Measurements from ENCODE around the gene METTL1.
"Not testable (repeated sequence)": the region's sequence is repeated elsewhere in the genome, so short reads cannot be mapped to it uniquely, and the experiment has no call there.

The METTL1 gene

DNA sequence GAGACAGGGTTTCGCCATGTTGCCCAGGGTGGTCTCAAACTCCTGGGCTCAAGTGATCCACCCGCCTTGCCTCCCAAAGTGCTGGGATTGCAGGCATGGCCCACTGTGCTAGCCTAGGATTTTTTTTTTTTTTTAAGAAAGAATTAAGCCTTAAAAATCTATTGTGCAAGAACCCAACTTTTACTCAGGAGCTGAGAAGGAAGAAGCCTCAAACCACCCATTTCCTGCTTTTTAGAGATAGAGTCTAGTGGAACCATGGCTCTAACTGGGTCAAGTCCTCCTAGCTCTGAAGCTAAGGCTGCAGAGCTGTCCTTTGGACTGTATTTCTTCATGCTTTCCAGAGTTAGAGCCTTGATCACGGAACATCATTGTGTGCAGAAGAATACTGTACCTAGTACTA is 9.3 kb upstream of the METTL1 start:
- Mint-ChIP-seq H3K36me3 (ENCODE audit: low read depth) (peaks cover 33% of the 10 kb centered on the region), H3K27ac (peak overlapping the region; percentile 97), H3K4me1 (ENCODE audit: low read depth) (peaks cover 31% of the 10 kb centered on the region), H3K4me3 (no peak overlapping the region), H3K27me3 (no peaks in the 10 kb centered on the region), H3K9me3 (no peaks in the 10 kb centered on the region)
- no peak for DNase-seq

- H3K4me3 Mint-ChIP-seq, result no peak overlapping the region
- no peak for DNase-seq
- peaks cover 29% of the 10 kb centered on the region for H3K36me3 Mint-ChIP-seq (ENCODE audit: low read depth)
- no peaks in the 10 kb centered on the region for H3K9me3 Mint-ChIP-seq
- H3K27ac Mint-ChIP-seq, result peak overlapping the region; percentile 28
- H3K4me1 Mint-ChIP-seq (ENCODE audit: low read depth), result peaks cover 30% of the 10 kb centered on the region
- H3K27me3 Mint-ChIP-seq, result no peaks in the 10 kb centered on the region
Observed at GRCh38 chr12:57780284-57780897, 8.5 kb upstream of the METTL1 start.

DNA sequence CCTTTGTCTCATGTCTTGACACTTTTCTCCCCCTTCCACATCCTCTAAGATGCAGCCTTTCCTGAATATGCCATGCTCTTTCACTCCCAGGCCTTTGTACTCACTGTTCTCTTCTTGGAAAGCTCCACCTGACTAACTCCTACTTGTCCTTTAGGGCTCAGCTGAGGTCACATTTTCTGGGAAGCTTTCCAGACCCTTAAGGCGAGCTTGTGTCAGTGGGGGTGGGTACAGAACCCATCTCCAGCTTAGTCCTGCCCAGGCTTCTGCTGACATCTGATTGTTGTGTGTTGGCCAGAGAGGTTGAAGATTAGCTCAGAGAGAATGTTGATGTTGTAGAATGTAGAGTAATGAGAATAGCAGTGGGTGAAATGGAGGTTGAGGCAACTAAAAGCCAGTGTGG is 7.8 kb upstream of the METTL1 start:
- DNase-seq, result no peak
- Mint-ChIP-seq H3K4me1 (ENCODE audit: low read depth) (peaks cover 30% of the 10 kb centered on the region), H3K4me3 (no peak overlapping the region), H3K36me3 (ENCODE audit: low read depth) (peaks cover 25% of the 10 kb centered on the region), H3K27me3 (no peaks in the 10 kb centered on the region), H3K27ac (no peak overlapping the region), H3K9me3 (no peaks in the 10 kb centered on the region)

- peaks cover 17% of the 10 kb centered on the region for H3K36me3 Mint-ChIP-seq (ENCODE audit: low read depth)
- H3K9me3 Mint-ChIP-seq, result no peaks in the 10 kb centered on the region
- no peak overlapping the region for H3K4me3 Mint-ChIP-seq
- DNase-seq, result no peak
- H3K27me3 Mint-ChIP-seq, result no peaks in the 10 kb centered on the region
- peaks cover 30% of the 10 kb centered on the region for H3K4me1 Mint-ChIP-seq (ENCODE audit: low read depth)
- H3K27ac Mint-ChIP-seq, result no peak overlapping the region
Observed at GRCh38 chr12:57777911-57778310, 6.0 kb upstream of the METTL1 start.

GRCh38 chr12:57777367-57777766 is 5.5 kb upstream of the METTL1 start:
- no peak overlapping the region for H3K4me3 Mint-ChIP-seq
- H3K9me3 Mint-ChIP-seq, result no peaks in the 10 kb centered on the region
- H3K27me3 Mint-ChIP-seq, result no peaks in the 10 kb centered on the region
- H3K36me3 Mint-ChIP-seq (ENCODE audit: low read depth), result peaks cover 15% of the 10 kb centered on the region
- DNase-seq, result no peak
- peaks cover 28% of the 10 kb centered on the region for H3K4me1 Mint-ChIP-seq (ENCODE audit: low read depth)
- H3K27ac Mint-ChIP-seq, result no peak overlapping the region

- H3K36me3 Mint-ChIP-seq (ENCODE audit: low read depth), result peaks cover 22% of the 10 kb centered on the region
- no peak overlapping the region for H3K4me3 Mint-ChIP-seq
- DNase-seq, result no peak
- no peaks in the 10 kb centered on the region for H3K27me3 Mint-ChIP-seq
- H3K9me3 Mint-ChIP-seq, result no peaks in the 10 kb centered on the region
- H3K27ac Mint-ChIP-seq, result no peak overlapping the region
- peaks cover 22% of the 10 kb centered on the region for H3K4me1 Mint-ChIP-seq (ENCODE audit: low read depth)
Observed at GRCh38 chr12:57776247-57776587, 4.3 kb upstream of the METTL1 start.

DNA sequence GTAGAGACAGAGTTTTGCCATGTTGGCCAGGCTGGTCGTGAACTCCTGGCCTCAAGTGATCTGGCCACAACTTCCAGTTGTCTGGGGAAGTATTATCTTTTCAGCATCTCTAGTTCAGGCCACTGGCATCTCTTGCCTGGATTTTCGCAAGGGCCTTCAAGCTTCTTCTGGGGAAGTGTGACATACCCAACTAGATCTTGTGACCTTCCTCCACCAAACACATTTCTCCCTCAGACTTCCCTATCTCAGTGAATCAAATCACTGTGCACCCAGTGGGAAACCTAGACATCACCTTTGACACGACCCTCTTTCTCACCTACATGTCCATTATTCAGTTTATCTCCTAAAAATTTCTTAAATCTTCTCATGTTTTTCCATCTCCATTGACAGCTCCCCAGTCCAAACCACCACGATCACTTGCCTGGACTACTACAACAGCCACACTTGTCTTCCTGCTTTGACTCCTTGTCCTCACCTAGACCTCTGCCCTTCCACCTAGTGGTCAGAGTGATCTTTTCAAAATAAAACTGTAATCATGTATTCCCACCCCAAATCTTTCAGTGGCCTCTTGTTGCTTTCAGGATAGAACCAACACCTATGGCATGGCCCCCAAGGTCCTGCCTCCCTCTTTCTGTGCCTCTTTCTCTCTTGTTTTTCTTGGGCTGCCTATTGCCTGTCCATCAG is 3.8 kb upstream of the METTL1 start:
- Mint-ChIP-seq H3K27me3 (no peaks in the 10 kb centered on the region), H3K9me3 (no peaks in the 10 kb centered on the region), H3K27ac (no peak overlapping the region), H3K4me3 (no peak overlapping the region), H3K36me3 (ENCODE audit: low read depth) (peaks cover 27% of the 10 kb centered on the region), H3K4me1 (ENCODE audit: low read depth) (peaks cover 25% of the 10 kb centered on the region)
- DNase-seq, result no peak

GRCh38 chr12:57775044-57775443 is 3.1 kb upstream of the METTL1 start:
- no peak overlapping the region for H3K4me3 Mint-ChIP-seq
- H3K27me3 Mint-ChIP-seq, result no peaks in the 10 kb centered on the region
- H3K36me3 Mint-ChIP-seq (ENCODE audit: low read depth), result peaks cover 33% of the 10 kb centered on the region
- H3K4me1 Mint-ChIP-seq (ENCODE audit: low read depth), result peaks cover 25% of the 10 kb centered on the region
- H3K9me3 Mint-ChIP-seq, result no peaks in the 10 kb centered on the region
- no peak overlapping the region for H3K27ac Mint-ChIP-seq
- no peak for DNase-seq

- not testable (repeated sequence) for H3K4me3 Mint-ChIP-seq, H3K27ac Mint-ChIP-seq, H3K27me3 Mint-ChIP-seq, H3K9me3 Mint-ChIP-seq, DNase-seq
- H3K4me1 Mint-ChIP-seq (ENCODE audit: low read depth), result peaks cover 27% of the 10 kb centered on the region
- H3K36me3 Mint-ChIP-seq (ENCODE audit: low read depth), result peaks cover 37% of the 10 kb centered on the region
Observed at GRCh38 chr12:57774634-57775033, 2.7 kb upstream of the METTL1 start.

DNA sequence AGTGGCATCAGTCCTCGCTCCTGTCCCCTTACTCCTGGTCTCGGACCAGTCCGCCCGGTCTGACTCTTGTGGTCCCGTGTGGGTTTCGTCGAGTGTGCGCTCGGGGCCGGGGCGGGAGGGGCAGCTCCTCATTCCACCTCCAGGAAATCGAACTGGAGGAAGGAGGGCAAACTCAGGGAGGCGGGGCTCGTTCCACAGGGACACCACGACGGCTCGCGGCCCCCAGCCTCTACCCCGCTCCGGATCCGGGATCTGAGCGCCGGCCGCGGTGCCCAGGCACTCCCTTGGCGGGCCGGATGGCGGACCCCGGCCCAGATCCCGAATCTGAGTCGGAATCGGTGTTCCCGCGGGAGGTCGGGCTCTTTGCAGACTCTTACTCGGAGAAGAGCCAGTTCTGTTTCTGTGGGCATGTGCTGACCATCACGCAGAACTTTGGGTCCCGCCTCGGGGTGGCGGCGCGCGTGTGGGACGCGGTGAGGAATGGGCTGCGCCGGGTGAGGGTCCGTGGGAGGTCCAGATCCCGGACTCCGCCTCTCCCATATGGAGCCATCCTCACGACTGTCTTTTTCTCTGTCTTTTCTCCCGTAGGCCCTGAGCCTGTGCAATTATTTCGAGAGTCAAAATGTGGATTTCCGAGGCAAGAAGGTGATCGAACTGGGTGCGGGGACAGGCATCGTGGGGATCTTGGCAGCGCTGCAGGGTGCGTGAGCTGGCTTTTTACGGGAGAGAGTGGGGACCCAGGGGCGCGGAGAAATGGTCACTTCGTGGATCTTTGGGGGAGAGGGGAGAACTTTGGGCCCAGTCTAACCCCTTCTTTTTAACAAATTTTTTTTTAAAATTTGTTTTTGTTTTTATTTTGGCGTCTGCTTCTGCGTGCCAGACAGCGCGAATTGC is 771 bp upstream of the METTL1 start, which contains the start of gene EEF1AKMT3:
Gene EEF1AKMT3, plus strand, starts transcription at position 186 of the 894 bp plus-strand sequence. Its CDS starts 111 bp downstream, at position 297.
- Mint-ChIP-seq H3K4me1 (ENCODE audit: low read depth) (peaks cover 26% of the 10 kb centered on the region), H3K9me3 (no peaks in the 10 kb centered on the region), H3K36me3 (ENCODE audit: low read depth) (peaks cover 54% of the 10 kb centered on the region), H3K4me3 (peak within 1 kb of the TSS; percentile 98), H3K27me3 (no peaks in the 10 kb centered on the region), H3K27ac (peak within 1 kb of the TSS; percentile 100)
- DNase-seq, result no peak

DNA sequence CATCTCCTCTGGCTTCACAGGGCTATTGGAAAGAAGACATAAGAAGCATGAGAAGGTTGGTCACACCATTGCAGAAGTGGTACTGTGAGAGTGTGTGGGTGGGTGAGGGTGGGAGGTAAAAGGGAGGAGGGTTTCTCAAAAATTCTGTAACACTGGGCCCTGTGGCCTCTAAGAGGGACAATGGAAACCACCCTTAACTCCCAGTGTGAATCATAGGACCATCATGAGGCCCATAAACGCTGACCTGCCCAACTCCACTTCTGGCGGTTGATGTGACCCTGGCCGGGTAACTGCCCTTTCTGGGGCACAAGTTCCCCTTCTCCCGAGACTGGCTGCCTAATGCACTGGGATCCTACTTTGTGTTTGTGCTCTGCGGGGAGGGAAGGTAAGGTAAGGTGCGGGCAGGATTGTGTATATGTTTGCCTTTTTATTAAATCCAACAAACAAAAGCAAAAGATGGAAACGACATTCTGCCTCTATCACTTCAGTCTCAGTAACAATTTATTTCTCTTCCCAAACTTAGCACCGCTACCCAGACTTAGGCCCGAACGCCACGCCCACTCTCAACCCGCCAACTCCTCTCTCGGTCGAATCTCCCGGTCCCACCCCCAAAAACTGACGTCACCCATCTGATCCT is 551 bp downstream of the METTL1 start:
- Mint-ChIP-seq H3K27me3 (peaks cover 7% of the 10 kb centered on the region), H3K4me3 (peak overlapping the region; percentile 98), H3K9me3 (no peaks in the 10 kb centered on the region), H3K36me3 (ENCODE audit: low read depth) (peaks cover 57% of the 10 kb centered on the region), H3K4me1 (ENCODE audit: low read depth) (peaks cover 34% of the 10 kb centered on the region), H3K27ac (peak overlapping the region; percentile 100)
- DNase-seq, result peak; percentile 43

DNA sequence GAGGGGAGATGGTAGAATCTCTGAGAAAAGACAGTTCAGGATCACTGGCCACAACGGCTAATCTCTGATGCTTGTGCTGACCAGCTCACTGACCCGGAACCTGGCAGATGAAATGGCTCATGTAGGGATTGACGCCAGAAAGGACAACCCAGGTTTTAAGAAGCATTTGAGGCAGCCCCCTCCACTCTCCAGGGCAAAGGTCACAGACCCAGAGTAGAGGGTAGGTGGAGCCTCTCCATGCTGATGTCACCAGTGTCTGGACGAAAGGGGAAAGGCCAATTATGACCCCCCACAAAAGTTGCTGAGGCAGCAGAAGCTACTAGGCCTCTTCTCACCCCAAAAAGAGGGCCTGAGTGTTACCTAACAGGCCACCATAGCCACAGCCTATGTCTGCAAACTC is 1.2 kb downstream of the METTL1 start:
- DNase-seq, result no peak
- Mint-ChIP-seq H3K9me3 (no peaks in the 10 kb centered on the region), H3K36me3 (ENCODE audit: low read depth) (peaks cover 55% of the 10 kb centered on the region), H3K4me3 (peak overlapping the region; percentile 98), H3K27ac (peak overlapping the region; percentile 100), H3K27me3 (peaks cover 9% of the 10 kb centered on the region), H3K4me1 (ENCODE audit: low read depth) (peaks cover 39% of the 10 kb centered on the region)

DNA sequence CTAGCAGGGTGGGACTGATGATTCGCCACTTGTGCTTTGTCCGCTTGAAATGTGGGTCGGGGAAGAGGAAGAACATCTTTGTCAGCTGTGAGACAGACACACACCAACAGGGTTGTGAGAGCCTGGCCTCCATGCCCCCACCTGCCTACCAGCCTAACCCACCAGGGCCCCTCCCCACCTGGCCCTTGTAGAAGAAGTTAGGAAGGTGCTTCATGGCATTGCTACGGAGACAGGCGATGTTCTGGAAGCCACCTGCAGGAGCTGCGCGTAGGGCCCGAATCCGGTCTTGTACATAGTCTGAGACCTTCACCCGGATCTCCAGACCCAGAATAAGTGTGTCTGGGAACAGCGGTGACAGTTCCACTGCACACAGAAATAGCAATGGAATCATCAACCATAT is 2.3 kb downstream of the METTL1 start:
- DNase-seq, result no peak
- H3K4me3 Mint-ChIP-seq, result no peak overlapping the region
- H3K4me1 Mint-ChIP-seq (ENCODE audit: low read depth), result peaks cover 47% of the 10 kb centered on the region
- H3K36me3 Mint-ChIP-seq (ENCODE audit: low read depth), result peaks cover 59% of the 10 kb centered on the region
- H3K9me3 Mint-ChIP-seq, result no peaks in the 10 kb centered on the region
- peaks cover 9% of the 10 kb centered on the region for H3K27me3 Mint-ChIP-seq
- H3K27ac Mint-ChIP-seq, result no peak overlapping the region

DNA sequence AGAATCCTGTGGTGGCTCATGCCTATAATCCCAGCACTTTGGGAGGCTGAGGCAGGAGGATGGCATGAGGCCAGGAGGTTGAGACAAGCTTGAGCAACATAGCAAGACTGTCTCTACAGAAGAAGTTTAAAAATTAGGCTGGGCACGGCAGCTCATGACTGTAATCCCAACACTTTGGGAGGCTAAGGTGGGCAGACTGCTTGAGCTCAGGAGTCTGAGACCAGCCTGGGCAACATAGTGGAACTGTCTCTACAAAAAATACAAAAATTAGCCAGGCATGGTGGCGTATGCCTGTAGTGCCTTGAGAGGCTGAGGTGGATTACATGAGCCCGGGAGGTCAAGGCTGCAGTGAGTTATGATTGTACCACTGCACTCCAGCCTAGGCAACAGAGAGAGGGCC is 4.0 kb downstream of the METTL1 start:
- no peaks in the 10 kb centered on the region for H3K9me3 Mint-ChIP-seq
- H3K4me1 Mint-ChIP-seq (ENCODE audit: low read depth), result peaks cover 57% of the 10 kb centered on the region
- H3K4me3 Mint-ChIP-seq, result no peak overlapping the region
- H3K27me3 Mint-ChIP-seq, result peaks cover 13% of the 10 kb centered on the region
- no peak overlapping the region for H3K27ac Mint-ChIP-seq
- no peak for DNase-seq
- peaks cover 71% of the 10 kb centered on the region for H3K36me3 Mint-ChIP-seq (ENCODE audit: low read depth)
